Mucosa of descending colon (tissue), 3 donors: ENCODE data around the gene MAPKBP1. TPM values are rescaled to one million over a fixed set of nuclear protein-coding genes. Genes with fewer than 3 reads are reported as not detected.

ENCODE experiments used
- ATAC-seq: fragments of 200-7000 bp; cut with Tn5 transposase; one replicate; pipeline ENCODE4 v1.9.1; 2020; ENCODE audit warnings: mild to moderate bottlenecking, moderate library complexity
- DNase-seq, 3 donors: peaks; one replicate each; pipeline ENCODE4 v3.0.0-alpha.2; 2020
- H3K36me3 ChIP-seq: fragments of 200-600 bp; one replicate; pipeline ENCODE4 v1.8.0; 2021; ENCODE audit warnings: low read depth, mild to moderate bottlenecking
- H3K4me1 ChIP-seq: fragments of 200-600 bp; one replicate; pipeline ENCODE4 v1.8.0; 2021; ENCODE audit warnings: low read depth, mild to moderate bottlenecking
- H3K4me3 ChIP-seq: fragments of 200-600 bp; one replicate; pipeline ENCODE4 v1.8.0; 2021; ENCODE audit warnings: mild to moderate bottlenecking
- H3K9me3 ChIP-seq: fragments of 200-600 bp; one replicate; pipeline ENCODE4 v1.8.0; 2021; ENCODE audit warnings: mild to moderate bottlenecking
- intact Hi-C, 2 donors: fragments of 100-400 bp; cut with DNase I in 1 of 2; cut with micrococcal nuclease in 1 of 2; formaldehyde crosslinking; loops; one replicate each; pipeline versions ENCODE4 v1.11.0 to v1.11.1; 2022; cut with DNase I, micrococcal nuclease
- total RNA-seq, 3 donors: library from RNA; stranded (reverse); fragmentation: NEBNext Ultra II Directional in 2 of 3; extraction: Animal tissue kit (Norgen Biotek cat#: 25700) in 2 of 3; gene quantifications; one replicate each; pipeline versions ENCODE4 v1.2.1 to v1.2.4, GENCODE V29; 2021 to 2023
- TF ChIP-seq, protein P1 (sequence below): fragments of 200-600 bp; IDR thresholded peaks from one replicate; pipeline ENCODE4 v1.8.0; 2022; ENCODE audit warnings: antibody characterized with exemption, mild to moderate bottlenecking
- donor health status: DM: no; HTN: no; CAD: no; lungs with moderate emphysema.
- donor health status: DM: no; HTN: no; CAD: no.
- donor health status: DM: no; HTN: yes; CAD: no.

Gene MAPKBP1
- total RNA-seq, 3 donors from 2014 or later = 15.2 to 35.5 (median 16.0) TPM

DNA sequence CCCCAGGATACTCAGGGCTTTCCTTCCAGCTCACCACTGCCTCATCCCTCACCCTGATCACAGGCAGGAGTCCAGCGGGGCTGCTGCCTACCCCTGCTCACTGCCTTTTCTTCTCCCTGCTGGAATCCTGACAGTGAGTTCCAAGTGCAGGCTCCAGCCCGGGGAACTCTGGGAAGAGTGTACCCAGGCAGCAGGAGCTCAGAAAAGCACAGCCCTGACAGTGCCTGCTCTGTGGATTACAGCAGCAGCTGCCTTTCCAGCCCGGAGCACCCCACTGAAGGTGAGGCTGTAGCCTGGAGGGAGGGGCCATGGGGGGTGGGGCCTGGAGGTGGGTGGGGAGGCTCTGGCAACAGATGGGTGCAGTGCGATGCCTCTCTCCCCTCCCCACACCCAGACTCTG lies 47.5 kb downstream of the MAPKBP1 start:
- intact Hi-C loops = no loop called here
- H3K9me3 ChIP-seq = no peaks in the 10 kb centered on the region
- H3K4me1 ChIP-seq = no peaks in the 10 kb centered on the region
- ATAC-seq (no peak), DNase-seq (no peak)
- H3K36me3 ChIP-seq = peaks cover 3% of the 10 kb centered on the region
- no peak overlapping the region for H3K4me3 ChIP-seq
- TF ChIP-seq, protein P1, sequence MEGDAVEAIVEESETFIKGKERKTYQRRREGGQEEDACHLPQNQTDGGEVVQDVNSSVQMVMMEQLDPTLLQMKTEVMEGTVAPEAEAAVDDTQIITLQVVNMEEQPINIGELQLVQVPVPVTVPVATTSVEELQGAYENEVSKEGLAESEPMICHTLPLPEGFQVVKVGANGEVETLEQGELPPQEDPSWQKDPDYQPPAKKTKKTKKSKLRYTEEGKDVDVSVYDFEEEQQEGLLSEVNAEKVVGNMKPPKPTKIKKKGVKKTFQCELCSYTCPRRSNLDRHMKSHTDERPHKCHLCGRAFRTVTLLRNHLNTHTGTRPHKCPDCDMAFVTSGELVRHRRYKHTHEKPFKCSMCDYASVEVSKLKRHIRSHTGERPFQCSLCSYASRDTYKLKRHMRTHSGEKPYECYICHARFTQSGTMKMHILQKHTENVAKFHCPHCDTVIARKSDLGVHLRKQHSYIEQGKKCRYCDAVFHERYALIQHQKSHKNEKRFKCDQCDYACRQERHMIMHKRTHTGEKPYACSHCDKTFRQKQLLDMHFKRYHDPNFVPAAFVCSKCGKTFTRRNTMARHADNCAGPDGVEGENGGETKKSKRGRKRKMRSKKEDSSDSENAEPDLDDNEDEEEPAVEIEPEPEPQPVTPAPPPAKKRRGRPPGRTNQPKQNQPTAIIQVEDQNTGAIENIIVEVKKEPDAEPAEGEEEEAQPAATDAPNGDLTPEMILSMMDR = no peak

DNA sequence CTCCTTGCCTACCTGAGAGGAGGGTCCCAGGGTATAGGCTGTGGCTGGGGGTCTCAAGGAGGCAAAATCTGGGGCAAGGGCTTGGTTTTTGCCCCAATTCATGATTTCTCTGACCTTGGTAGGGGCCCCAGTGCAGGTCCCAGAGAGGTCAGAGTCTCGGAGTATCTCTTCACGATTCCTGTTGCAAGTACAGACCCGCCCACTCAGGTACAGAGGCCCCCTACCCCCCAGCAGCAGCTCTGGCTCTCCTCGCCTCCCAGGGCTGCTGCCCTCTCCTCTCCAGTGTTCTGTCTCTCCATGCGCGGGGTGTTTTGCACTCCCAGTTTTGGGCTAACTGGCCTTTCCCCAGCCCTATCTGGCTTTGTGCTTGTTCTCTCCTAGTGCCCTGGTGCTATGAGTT lies 48.2 kb downstream of the MAPKBP1 start:
- no peak for DNase-seq
- intact Hi-C loops = no loop called here
- no peak overlapping the region for H3K4me3 ChIP-seq
- ATAC-seq = no peak
- peaks cover 3% of the 10 kb centered on the region for H3K36me3 ChIP-seq
- H3K9me3 ChIP-seq = no peaks in the 10 kb centered on the region
- peaks cover 2% of the 10 kb centered on the region for H3K4me1 ChIP-seq
- TF ChIP-seq, protein P1 = no peak

- no peaks in the 10 kb centered on the region for H3K9me3 ChIP-seq
- H3K4me3 ChIP-seq = no peak overlapping the region
- DNase-seq (peak in 1 of 3 donors; percentile 33), ATAC-seq (no peak)
- TF ChIP-seq, protein P1 = no peak
- intact Hi-C loops = no loop called here
- H3K4me1 ChIP-seq = peaks cover 3% of the 10 kb centered on the region
- H3K36me3 ChIP-seq = peaks cover 3% of the 10 kb centered on the region
Observed at GRCh38 chr15:41822957-41823356, 48.7 kb downstream of the MAPKBP1 start.

- ATAC-seq (no peak), DNase-seq (peak in 1 of 3 donors; percentile 27)
- Histone ChIP-seq H3K9me3 (no peaks in the 10 kb centered on the region), H3K4me1 (peaks cover 3% of the 10 kb centered on the region), H3K4me3 (no peak overlapping the region), H3K36me3 (peaks cover 3% of the 10 kb centered on the region)
- intact Hi-C loops = no loop called here
- TF ChIP-seq, protein P1 = no peak
Observed at GRCh38 chr15:41823502-41823901, 49.2 kb downstream of the MAPKBP1 start.

GRCh38 chr15:41824062-41824745 lies 49.9 kb downstream of the MAPKBP1 start:
- DNase-seq (peak in 1 of 3 donors; percentile 51), ATAC-seq (no peak)
- peaks cover 3% of the 10 kb centered on the region for H3K36me3 ChIP-seq
- peaks cover 6% of the 10 kb centered on the region for H3K4me1 ChIP-seq
- intact Hi-C loops = no loop called here
- TF ChIP-seq, protein P1 = no peak
- H3K9me3 ChIP-seq = no peaks in the 10 kb centered on the region
- H3K4me3 ChIP-seq = no peak overlapping the region
